GM18511 (cell line): Measurements from ENCODE around the gene ALDH3A1.

Experiments
- ATAC-seq: cut with Tn5 transposase; IDR thresholded peaks from one replicate; pipeline ENCODE4 v1.9.1; 2021; ENCODE audit warnings: mild to moderate bottlenecking, moderate library complexity; ENCODE audit not compliant: unreplicated experiment

The ALDH3A1 gene

DNA sequence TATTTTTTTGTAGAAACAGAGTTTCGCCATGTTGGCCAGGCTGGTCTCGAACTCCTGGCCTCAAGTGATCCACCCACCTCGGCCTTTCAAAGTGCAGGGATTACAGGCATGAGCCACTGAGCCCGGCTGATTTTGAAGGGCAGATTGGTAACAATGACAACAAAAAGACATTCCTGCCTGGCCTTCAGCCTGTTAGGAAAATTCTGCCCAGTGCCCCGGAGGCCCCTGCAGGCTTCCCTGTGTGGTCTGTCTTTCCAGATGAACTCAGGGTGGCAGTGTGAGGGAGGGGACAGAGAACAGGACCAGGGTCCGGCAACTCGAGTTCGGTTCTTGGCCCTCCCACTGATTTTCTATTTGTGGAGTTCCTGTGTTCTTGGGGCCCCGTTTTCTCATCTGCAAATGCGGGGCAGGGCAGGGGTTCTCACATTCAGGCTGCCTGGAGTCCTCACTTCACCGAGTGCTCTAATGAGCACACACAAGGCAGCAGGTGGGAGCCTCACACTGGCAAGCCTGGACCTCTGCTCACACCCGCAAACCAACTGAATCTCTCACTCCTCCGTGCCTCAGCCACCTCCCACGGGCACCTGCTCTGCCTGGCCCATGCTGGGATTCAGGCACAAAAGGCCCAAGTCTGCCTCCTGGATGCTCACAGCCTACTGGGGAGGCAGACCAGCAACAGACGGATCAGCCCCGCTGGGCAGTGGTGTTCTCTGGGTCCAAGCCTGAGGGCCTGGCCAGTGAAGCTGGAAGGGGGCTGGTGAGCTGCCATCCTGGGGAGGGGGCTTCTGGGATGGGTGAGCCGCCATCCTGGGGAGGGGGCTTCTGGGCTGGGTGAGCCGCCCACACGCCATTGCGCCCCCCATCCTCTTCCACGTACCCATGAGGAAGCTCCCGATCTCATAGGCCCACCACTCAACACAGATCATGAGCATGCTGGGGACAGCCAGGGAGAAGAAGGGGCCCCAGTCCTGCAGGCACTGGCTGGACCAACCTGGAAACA lies 42.0 kb downstream of the ALDH3A1 start:
- ATAC-seq = no peak

DNA sequence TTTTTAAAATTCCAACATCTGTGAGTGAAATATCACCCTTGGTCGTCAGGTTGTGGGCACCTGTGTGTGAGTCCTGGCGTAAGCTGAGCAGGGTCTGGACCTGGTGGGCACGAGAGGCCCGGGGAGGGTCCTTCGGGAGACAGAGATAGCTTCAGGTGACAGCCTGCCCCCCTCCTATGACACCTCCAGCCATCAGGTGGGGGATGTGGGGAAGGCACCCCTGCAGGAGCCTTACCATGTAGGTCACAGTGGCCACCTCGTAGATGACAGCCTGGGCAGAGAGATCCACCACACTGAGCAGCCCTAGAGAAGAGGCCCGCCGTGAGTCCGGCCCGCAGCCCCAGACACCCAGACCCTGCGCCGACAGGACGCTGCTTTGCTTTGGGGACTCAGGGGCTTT lies 42.9 kb downstream of the ALDH3A1 start:
- no peak for ATAC-seq

DNA sequence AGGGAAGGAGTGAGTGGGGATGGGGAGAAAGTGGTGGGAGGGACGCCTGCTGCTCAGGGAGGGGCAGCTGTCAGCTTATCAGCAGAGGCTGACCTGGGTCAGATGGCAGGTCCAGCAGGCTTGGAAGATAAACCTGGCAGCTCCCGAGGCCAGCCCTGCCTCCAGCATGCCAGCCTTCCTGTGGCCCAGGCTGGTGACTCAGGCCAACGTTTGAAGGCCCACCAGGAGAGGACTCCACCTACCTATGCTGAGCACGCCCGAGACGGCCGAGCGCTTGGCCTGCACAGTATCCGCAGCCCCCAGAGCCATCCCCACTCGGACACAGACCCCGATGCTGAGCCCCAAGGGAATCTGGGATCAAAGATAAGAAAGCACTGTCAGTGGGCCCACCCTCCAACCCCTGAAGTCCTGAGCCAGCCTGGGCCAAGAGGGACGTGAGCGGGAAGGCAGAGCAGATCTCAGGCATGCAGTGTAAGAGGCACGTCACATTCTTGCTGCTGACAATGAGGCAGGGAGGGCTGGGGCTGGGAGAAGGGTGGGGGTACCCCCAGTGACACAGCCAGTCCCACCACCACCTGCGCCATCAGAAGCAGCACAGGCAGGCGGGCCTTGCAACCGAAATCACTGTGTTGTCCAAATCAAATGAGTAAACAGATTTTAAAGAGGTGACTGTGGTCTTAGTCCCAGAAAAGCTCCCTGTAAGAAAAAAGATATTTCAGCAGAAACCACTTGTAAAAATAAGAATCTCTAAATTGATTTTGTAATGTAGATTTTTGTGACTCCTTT lies 44.1 kb downstream of the ALDH3A1 start:
- ATAC-seq = no peak

DNA sequence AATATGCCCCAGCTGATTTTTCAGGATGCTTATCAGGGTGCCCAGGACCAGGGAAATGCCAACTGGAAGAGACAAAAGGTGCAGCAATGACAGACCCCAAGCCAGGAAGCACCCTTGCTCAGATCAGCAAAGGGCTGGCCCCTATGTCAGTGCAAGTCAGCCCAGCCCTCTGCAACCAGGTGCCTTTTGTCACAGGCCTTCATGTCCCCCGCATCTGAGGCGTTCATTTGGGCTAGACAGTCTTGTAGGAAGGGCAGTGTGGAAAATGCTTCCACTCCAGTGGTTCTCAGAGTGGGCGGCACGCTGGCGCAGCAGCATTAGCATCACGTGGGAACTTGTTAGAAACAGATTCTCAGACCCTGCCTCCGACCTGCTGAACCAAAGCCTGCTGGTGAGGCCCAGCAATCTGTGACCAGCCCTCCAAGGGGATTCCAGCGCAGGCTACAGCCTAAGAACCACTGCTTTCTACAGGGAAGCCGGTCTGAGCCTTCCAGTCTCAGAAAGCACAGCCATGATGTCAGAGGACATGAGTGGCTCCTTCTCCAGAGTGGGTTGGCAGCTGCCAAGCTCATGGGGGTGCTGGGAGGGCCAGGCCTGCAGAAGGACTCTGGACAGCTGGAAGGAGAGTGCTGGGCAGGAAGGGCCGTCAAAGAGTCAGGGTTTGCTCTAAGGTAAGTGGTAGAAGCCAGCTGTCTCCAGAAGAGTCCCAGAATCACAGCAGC lies 44.8 kb downstream of the ALDH3A1 start:
- ATAC-seq = no peak

DNA sequence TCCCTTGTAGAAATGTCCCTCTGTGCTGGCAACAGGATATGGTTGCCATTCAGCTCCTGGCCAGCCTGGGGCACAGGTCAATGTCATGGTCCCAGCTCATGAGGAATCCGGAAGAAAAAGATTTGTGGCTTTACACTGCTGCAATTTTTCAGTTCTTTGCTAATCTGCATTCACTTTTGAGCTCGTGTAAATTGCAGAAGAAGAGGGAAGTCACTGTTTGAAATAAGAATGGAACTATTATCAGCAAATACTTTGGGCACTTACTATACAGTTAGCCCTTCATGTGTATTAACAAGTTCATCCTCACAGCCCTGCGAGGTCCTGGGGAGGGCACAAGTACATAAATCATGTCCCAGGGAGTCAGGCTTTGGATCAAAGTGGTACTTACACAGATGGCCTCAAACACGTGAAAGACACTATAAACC lies 45.9 kb downstream of the ALDH3A1 start:
- no peak for ATAC-seq
